ENCODE measurements around the gene CLRN3. TPM values are rescaled to one million over a fixed set of nuclear protein-coding genes. Genes with fewer than 3 reads are reported as not detected.

Gene CLRN3
- total and polyA plus RNA-seq, 2 donors (not counting 1 experiment from before 2014, with no cell fraction given) = not detected

DNA sequence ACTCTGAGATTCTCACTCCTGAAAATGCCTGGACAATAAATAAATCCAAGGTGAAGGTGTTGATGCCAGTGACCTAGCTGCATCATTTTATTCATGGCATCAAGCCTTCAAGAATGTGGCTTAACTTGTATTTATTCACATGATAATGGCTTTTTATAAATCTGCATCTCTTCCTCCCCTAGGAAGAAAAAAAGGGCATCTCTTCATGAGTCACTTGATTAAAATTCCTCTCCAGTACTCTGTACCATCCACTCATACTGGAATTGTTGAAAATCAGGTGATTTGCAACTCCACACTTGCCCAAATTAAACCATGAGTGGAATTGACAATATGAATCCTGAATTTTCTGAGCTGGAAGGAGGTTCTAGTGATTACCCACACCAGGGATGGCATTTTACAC is 44.3 kb upstream of the CLRN3 start:
- Histone ChIP-seq H3K27me3 (replicated peaks in 1 of 4; ENCODE audit: control extremely low read depth in 1 of 4, control insufficient read depth in 3 of 4, insufficient read depth in 4 of 4, low read length in 3 of 4) (no peaks in the 10 kb centered on the region), H2AFZ (ENCODE audit: insufficient read depth, low read depth, low read length, poor library complexity, severe bottlenecking) (no peak overlapping the region), H3K4me3 (ENCODE audit: control extremely low read depth in 1 of 5, extremely low read depth in 1 of 5, insufficient read depth in 1 of 5, low read depth in 2 of 5, low read length in 4 of 5) (no peak overlapping the region), H3K27ac (ENCODE audit: low read length in 2 of 2) (no peak overlapping the region), H3K9me3 (ENCODE audit: control extremely low read depth in 1 of 3, control insufficient read depth in 2 of 3, insufficient read depth in 1 of 3, low read length in 2 of 3) (peaks cover 0 to 5% (median 0%) of the 10 kb centered on the region in 3 donors), H3K4me1 (ENCODE audit: control insufficient read depth in 2 of 2, insufficient read depth in 2 of 2, low read length in 2 of 2) (no peaks in the 10 kb centered on the region), H3K36me3 (replicated peaks in 1 of 2; ENCODE audit: control extremely low read depth in 1 of 2, control insufficient read depth in 1 of 2, extremely low read depth in 1 of 2, insufficient read depth in 2 of 2, low read length in 1 of 2) (no peaks in the 10 kb centered on the region), H3K79me2 (ENCODE audit: control insufficient read depth, insufficient read depth, low read length) (no peaks in the 10 kb centered on the region), H3K4me2 (replicated peaks; ENCODE audit: low read depth, low read length, poor library complexity, severe bottlenecking) (no peak overlapping the region), H4K20me1 (ENCODE audit: control insufficient read depth, insufficient read depth, low read length, poor library complexity, severe bottlenecking) (no peaks in the 10 kb centered on the region), H3K9ac (ENCODE audit: low read length) (no peak overlapping the region)
- intact Hi-C loops (cut with micrococcal nuclease) = no loop called here
- CTCF ChIA-PET = no interaction called here
- H3K4me3 Mint-ChIP-seq = no peak overlapping the region
- POLR2A ChIA-PET = no interaction called here
- H3K27ac Mint-ChIP-seq = no peak overlapping the region
- DNase-seq = no peak
- no peaks in the 10 kb centered on the region for H3K4me1 Mint-ChIP-seq
- no peaks in the 10 kb centered on the region for H3K9me3 Mint-ChIP-seq (ENCODE audit: insufficient read depth)
- peaks cover 34% of the 10 kb centered on the region for H3K27me3 Mint-ChIP-seq
- TF ChIP-seq, protein P1, sequence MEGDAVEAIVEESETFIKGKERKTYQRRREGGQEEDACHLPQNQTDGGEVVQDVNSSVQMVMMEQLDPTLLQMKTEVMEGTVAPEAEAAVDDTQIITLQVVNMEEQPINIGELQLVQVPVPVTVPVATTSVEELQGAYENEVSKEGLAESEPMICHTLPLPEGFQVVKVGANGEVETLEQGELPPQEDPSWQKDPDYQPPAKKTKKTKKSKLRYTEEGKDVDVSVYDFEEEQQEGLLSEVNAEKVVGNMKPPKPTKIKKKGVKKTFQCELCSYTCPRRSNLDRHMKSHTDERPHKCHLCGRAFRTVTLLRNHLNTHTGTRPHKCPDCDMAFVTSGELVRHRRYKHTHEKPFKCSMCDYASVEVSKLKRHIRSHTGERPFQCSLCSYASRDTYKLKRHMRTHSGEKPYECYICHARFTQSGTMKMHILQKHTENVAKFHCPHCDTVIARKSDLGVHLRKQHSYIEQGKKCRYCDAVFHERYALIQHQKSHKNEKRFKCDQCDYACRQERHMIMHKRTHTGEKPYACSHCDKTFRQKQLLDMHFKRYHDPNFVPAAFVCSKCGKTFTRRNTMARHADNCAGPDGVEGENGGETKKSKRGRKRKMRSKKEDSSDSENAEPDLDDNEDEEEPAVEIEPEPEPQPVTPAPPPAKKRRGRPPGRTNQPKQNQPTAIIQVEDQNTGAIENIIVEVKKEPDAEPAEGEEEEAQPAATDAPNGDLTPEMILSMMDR (IDR thresholded peaks at IDR 0.05) = no peak
- no peak for TF ChIP-seq EZH2 (IDR thresholded peaks at IDR 0.05; ENCODE audit: borderline replicate concordance, insufficient read depth, low read depth, low read length, poor library complexity, severe bottlenecking)
- ATAC-seq (ENCODE audit: low read depth) = no peak

DNA sequence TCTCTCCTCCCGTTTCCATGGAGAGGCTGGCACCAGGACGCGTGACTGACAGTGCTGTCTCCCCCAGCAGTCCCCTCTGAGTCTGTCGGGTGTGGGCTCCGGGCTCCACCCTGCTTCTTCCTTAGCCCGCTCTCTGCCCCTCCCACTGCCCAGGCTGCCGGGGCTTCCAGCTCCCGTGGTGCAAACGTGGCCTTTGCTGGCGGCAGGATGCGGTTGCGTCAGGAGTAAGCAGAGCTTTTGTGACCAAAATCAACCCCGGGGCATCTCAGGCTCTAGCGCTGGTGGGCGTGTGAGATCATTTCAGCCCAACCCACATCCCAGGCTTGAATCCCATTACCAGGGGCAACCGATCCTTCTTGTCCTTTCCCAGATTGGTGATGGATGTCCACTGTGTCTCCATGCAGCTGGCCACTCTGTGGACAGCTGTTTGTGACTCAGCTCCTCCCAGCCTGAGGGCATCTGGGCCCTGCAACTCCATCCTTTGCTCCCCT is 42.4 kb upstream of the CLRN3 start:
- TF ChIP-seq, protein P1 (IDR thresholded peaks at IDR 0.05) = no peak
- no peak for TF ChIP-seq EZH2 (IDR thresholded peaks at IDR 0.05; ENCODE audit: borderline replicate concordance, insufficient read depth, low read depth, low read length, poor library complexity, severe bottlenecking)
- POLR2A ChIA-PET = no interaction called here
- Histone ChIP-seq H3K79me2 (ENCODE audit: control insufficient read depth, insufficient read depth, low read length) (no peaks in the 10 kb centered on the region), H3K4me3 (ENCODE audit: control extremely low read depth in 1 of 5, extremely low read depth in 1 of 5, insufficient read depth in 1 of 5, low read depth in 2 of 5, low read length in 4 of 5) (no peak overlapping the region), H3K4me2 (replicated peaks; ENCODE audit: low read depth, low read length, poor library complexity, severe bottlenecking) (no peak overlapping the region), H3K4me1 (ENCODE audit: control insufficient read depth in 2 of 2, insufficient read depth in 2 of 2, low read length in 2 of 2) (no peaks in the 10 kb centered on the region), H3K9ac (ENCODE audit: low read length) (no peak overlapping the region), H3K36me3 (replicated peaks in 1 of 2; ENCODE audit: control extremely low read depth in 1 of 2, control insufficient read depth in 1 of 2, extremely low read depth in 1 of 2, insufficient read depth in 2 of 2, low read length in 1 of 2) (no peaks in the 10 kb centered on the region), H2AFZ (ENCODE audit: insufficient read depth, low read depth, low read length, poor library complexity, severe bottlenecking) (no peak overlapping the region), H3K27ac (ENCODE audit: low read length in 2 of 2) (no peak overlapping the region), H4K20me1 (ENCODE audit: control insufficient read depth, insufficient read depth, low read length, poor library complexity, severe bottlenecking) (no peaks in the 10 kb centered on the region), H3K27me3 (replicated peaks in 1 of 4; ENCODE audit: control extremely low read depth in 1 of 4, control insufficient read depth in 3 of 4, insufficient read depth in 4 of 4, low read length in 3 of 4) (no peaks in the 10 kb centered on the region), H3K9me3 (ENCODE audit: control extremely low read depth in 1 of 3, control insufficient read depth in 2 of 3, insufficient read depth in 1 of 3, low read length in 2 of 3) (peaks cover 0 to 5% (median 0%) of the 10 kb centered on the region in 3 donors)
- intact Hi-C loops (cut with micrococcal nuclease) = no loop called here
- Mint-ChIP-seq H3K4me1 (no peaks in the 10 kb centered on the region), H3K4me3 (no peak overlapping the region), H3K27me3 (peaks cover 25% of the 10 kb centered on the region), H3K9me3 (ENCODE audit: insufficient read depth) (no peaks in the 10 kb centered on the region), H3K27ac (no peak overlapping the region)
- CTCF ChIA-PET = interaction anchor here (1.0 kb wide), 1 partner anchor 9 kb away, joined by 3 read pairs; no protein-coding TSS in a partner anchor
- ATAC-seq (ENCODE audit: low read depth) (no peak), DNase-seq (no peak)
- 92% methylated on average over 16 of the region's 16 CpGs for WGBS (ENCODE audit: insufficient coverage)

Measured in B cell (primary cell).